NCI-H1092 (cell line): Measurements from ENCODE around the gene CNPY3.
A peak's percentile ranks its signal among the peaks of the same experiment; 100 is the strongest.
"Not testable (repeated sequence)": the region's sequence is repeated elsewhere in the genome, so short reads cannot be mapped to it uniquely, and the experiment has no call there.

Experiments used
- DNase-seq: peaks from one replicate; lab custom pipeline; 2025; lab: John Stamatoyannopoulos, UW

Gene CNPY3

GRCh38 chr6:42915732-42916131 is 13.5 kb upstream of the CNPY3 start, which contains the start of gene PTCRA:
PTCRA (plus strand) TSS chr6:42916053; CDS start chr6:42916070, 17 bp downstream.
- DNase-seq = no peak

- no peak for DNase-seq
Observed at GRCh38 chr6:42916288-42916687, 13.0 kb upstream of the CNPY3 start.

GRCh38 chr6:42921801-42922200 is 7.5 kb upstream of the CNPY3 start:
- no peak for DNase-seq

GRCh38 chr6:42923666-42924065 is 5.6 kb upstream of the CNPY3 start:
- DNase-seq = no peak

GRCh38 chr6:42925248-42925857 is 3.9 kb upstream of the CNPY3 start:
- no peak for DNase-seq

GRCh38 chr6:42929821-42930360 is 611 bp downstream of the CNPY3 start:
- peak; percentile 56 for DNase-seq

- no peak for DNase-seq
Observed at GRCh38 chr6:42932412-42932811, 3.1 kb downstream of the CNPY3 start.

- no peak for DNase-seq
Observed at GRCh38 chr6:42933205-42933604, 3.9 kb downstream of the CNPY3 start.

GRCh38 chr6:42935322-42935721 is 6.0 kb downstream of the CNPY3 start:
- DNase-seq = no peak

- no peak for DNase-seq
Observed at GRCh38 chr6:42936398-42936797, 7.1 kb downstream of the CNPY3 start.

GRCh38 chr6:42937548-42938427 is 8.5 kb downstream of the CNPY3 start:
- DNase-seq = no peak

GRCh38 chr6:42938428-42938796 is 9.1 kb downstream of the CNPY3 start:
- DNase-seq = no peak

- no peak for DNase-seq
Observed at GRCh38 chr6:42938987-42939809, 9.9 kb downstream of the CNPY3 start.

GRCh38 chr6:42939810-42940167 is 10.5 kb downstream of the CNPY3 start:
- no peak for DNase-seq

GRCh38 chr6:42940493-42941045 is 11.3 kb downstream of the CNPY3 start:
- no peak for DNase-seq

GRCh38 chr6:42941356-42941755 is 12.1 kb downstream of the CNPY3 start:
- DNase-seq = not testable (repeated sequence)

- DNase-seq = no peak
Observed at GRCh38 chr6:42942444-42942843, 13.2 kb downstream of the CNPY3 start.

- DNase-seq = no peak
Observed at GRCh38 chr6:42947950-42948349, 18.7 kb downstream of the CNPY3 start.

- DNase-seq = no peak
Observed at GRCh38 chr6:42952389-42952788, 23.1 kb downstream of the CNPY3 start.

- DNase-seq = not testable (repeated sequence)
Observed at GRCh38 chr6:42954405-42954804, 25.1 kb downstream of the CNPY3 start.

GRCh38 chr6:42958125-42958524 is 28.8 kb downstream of the CNPY3 start:
- no peak for DNase-seq

GRCh38 chr6:42959917-42960242 is 30.6 kb downstream of the CNPY3 start:
- no peak for DNase-seq
